MM.1S (cell line): ENCODE data around the gene BBS7.

ENCODE experiments used
- DNase-seq: peaks from one replicate; pipeline ENCODE4 v3.0.0-alpha.2; 2015
- H2AFZ ChIP-seq: fragments of 300-600 bp; sonication (generic); 2 replicates; pipeline ENCODE4 v1.6.0; 2016; ENCODE audit warnings: antibody characterized with exemption, low read length
- H3F3A ChIP-seq: fragments of 300-600 bp; sonication (generic); 2 replicates; pipeline ENCODE4 v1.6.1; 2016; ENCODE audit warnings: mild to moderate bottlenecking, antibody characterized with exemption, low read length, moderate library complexity, mixed read lengths; ENCODE audit not compliant: insufficient read depth
- H3K27ac ChIP-seq: fragments of 300-600 bp; sonication (generic); 2 replicates; pipeline ENCODE4 v1.5.1; 2016; ENCODE audit warnings: mild to moderate bottlenecking, low read length
- H3K27me3 ChIP-seq: fragments of 300-600 bp; sonication (generic); replicated peaks from 2 replicates; pipeline ENCODE4 v1.6.0; 2016; ENCODE audit warnings: low read length; ENCODE audit not compliant: insufficient read depth
- H3K36me3 ChIP-seq: fragments of 300-600 bp; sonication (generic); replicated peaks from 2 replicates; pipeline ENCODE4 v1.6.1; 2016; ENCODE audit warnings: mild to moderate bottlenecking, low read length, mixed read lengths; ENCODE audit not compliant: insufficient read depth
- H3K4me1 ChIP-seq: fragments of 300-600 bp; sonication (generic); 2 replicates; pipeline ENCODE4 v1.6.1; 2016; ENCODE audit warnings: low read length, mixed read lengths
- H3K4me2 ChIP-seq: fragments of 300-600 bp; sonication (generic); 2 replicates; pipeline ENCODE4 v1.6.0; 2016; ENCODE audit warnings: low read depth, low read length
- H3K4me3 ChIP-seq: fragments of 300-600 bp; sonication (generic); 2 replicates; pipeline ENCODE4 v1.5.1; 2016; ENCODE audit warnings: low read length, mixed read lengths
- H3K79me2 ChIP-seq: fragments of 300-600 bp; sonication (generic); 2 replicates; pipeline ENCODE4 v1.6.1; 2016; ENCODE audit warnings: mixed run types, low read length, mixed read lengths
- H3K9ac ChIP-seq: fragments of 300-600 bp; sonication (generic); 2 replicates; pipeline ENCODE4 v1.6.1; 2016; ENCODE audit warnings: low read length, mixed read lengths
- H3K9me2 ChIP-seq: fragments of 300-600 bp; sonication (generic); replicated peaks from 2 replicates; pipeline ENCODE4 v1.6.1; 2016; ENCODE audit warnings: mild to moderate bottlenecking, low read length, mixed read lengths; ENCODE audit not compliant: insufficient read depth
- H3K9me3 ChIP-seq: fragments of 300-600 bp; sonication (generic); replicated peaks from 2 replicates; pipeline ENCODE4 v1.6.1; 2016; ENCODE audit warnings: mild to moderate bottlenecking, low read length, mixed read lengths; ENCODE audit not compliant: insufficient read depth
- H4K20me1 ChIP-seq: fragments of 300-600 bp; sonication (generic); 2 replicates; pipeline ENCODE4 v1.6.1; 2016; ENCODE audit warnings: mild to moderate bottlenecking, low read length, moderate library complexity, mixed read lengths; ENCODE audit not compliant: insufficient read depth
- CTCF ChIP-seq: fragments of 300-600 bp; sonication (generic); IDR thresholded peaks from 2 replicates; pipeline ENCODE4 v1.5.1; 2016; ENCODE audit warnings: antibody characterized with exemption, low read length, mixed read lengths
- EZH2 ChIP-seq: fragments of 300-600 bp; sonication (generic); optimal IDR thresholded peaks from 2 replicates; pipeline ENCODE3; 2017; ENCODE audit warnings: low read depth, mild to moderate bottlenecking, antibody characterized with exemption, low read length, mixed read lengths
- EZH2phosphoT487 ChIP-seq: fragments of 300-600 bp; sonication (generic); IDR thresholded peaks from 2 replicates; pipeline ENCODE4 v1.6.1; 2018; ENCODE audit warnings: antibody characterized with exemption, low read length

Gene BBS7

GRCh38 chr4:121885115-121885514 is 14.8 kb upstream of the BBS7 start:
- Histone ChIP-seq H3K36me3 (no peaks in the 10 kb centered on the region), H3F3A (no peaks in the 10 kb centered on the region), H3K27ac (no peak overlapping the region), H2AFZ (no peak overlapping the region), H3K79me2 (no peaks in the 10 kb centered on the region), H3K4me2 (no peak overlapping the region), H3K9me2 (no peaks in the 10 kb centered on the region), H3K9ac (no peak overlapping the region), H4K20me1 (no peaks in the 10 kb centered on the region), H3K4me3 (no peak overlapping the region), H3K4me1 (no peaks in the 10 kb centered on the region), H3K27me3 (no peaks in the 10 kb centered on the region), H3K9me3 (no peaks in the 10 kb centered on the region)
- no peak for DNase-seq
- TF ChIP-seq CTCF, result no peak
- TF ChIP-seq EZH2phosphoT487, result no peak
- no peak for TF ChIP-seq EZH2

- DNase-seq, result no peak
- Histone ChIP-seq H3K9ac (no peak overlapping the region), H3K4me1 (no peaks in the 10 kb centered on the region), H3K27ac (no peak overlapping the region), H3K9me3 (no peaks in the 10 kb centered on the region), H2AFZ (no peak overlapping the region), H3K4me3 (no peak overlapping the region), H3K36me3 (no peaks in the 10 kb centered on the region), H3K79me2 (no peaks in the 10 kb centered on the region), H3K9me2 (no peaks in the 10 kb centered on the region), H3F3A (no peaks in the 10 kb centered on the region), H4K20me1 (no peaks in the 10 kb centered on the region), H3K4me2 (no peak overlapping the region), H3K27me3 (no peaks in the 10 kb centered on the region)
- TF ChIP-seq EZH2phosphoT487 (no peak), CTCF (no peak)
Measured at GRCh38 chr4:121881158-121881557, 10.9 kb upstream of the BBS7 start.

GRCh38 chr4:121879135-121879534 is 8.9 kb upstream of the BBS7 start:
- no peaks in the 10 kb centered on the region for H3F3A ChIP-seq
- H3K9me2 ChIP-seq, result no peaks in the 10 kb centered on the region
- no peak overlapping the region for H3K4me2 ChIP-seq
- no peak overlapping the region for H2AFZ ChIP-seq
- no peak overlapping the region for H3K4me3 ChIP-seq
- no peak for DNase-seq
- H3K27me3 ChIP-seq, result no peaks in the 10 kb centered on the region
- H3K79me2 ChIP-seq, result no peaks in the 10 kb centered on the region
- TF ChIP-seq EZH2phosphoT487 (no peak), CTCF (no peak)
- no peaks in the 10 kb centered on the region for H3K36me3 ChIP-seq
- no peak overlapping the region for H3K9ac ChIP-seq
- no peaks in the 10 kb centered on the region for H3K9me3 ChIP-seq
- H3K27ac ChIP-seq, result no peak overlapping the region
- no peaks in the 10 kb centered on the region for H4K20me1 ChIP-seq
- H3K4me1 ChIP-seq, result no peaks in the 10 kb centered on the region
